Activated CD4-positive, alpha-beta memory T cell treated with anti-CD3 and anti-CD28 coated beads, Interleukin-2, amount 10 ng/mL, durations not matched to agents 7 days and 5 days (primary cell): ENCODE measurements around the gene ARRDC2. TPM values are rescaled to one million over a fixed set of nuclear protein-coding genes. Genes with fewer than 3 reads are reported as not detected.

Source experiments
- CTCF ChIA-PET: fragments of 350-600 bp; sonication (Branson Sonifier 250); formaldehyde crosslinking; loops from one replicate; lab custom pipeline; 2021; ENCODE audit warnings: antibody characterized with exemption, inconsistent platforms; lab: Charles Lee
- POLR2A ChIA-PET: fragments of 350-600 bp; sonication (Branson Sonifier 250); formaldehyde crosslinking; loops from one replicate; lab custom pipeline; 2021; ENCODE audit warnings: antibody characterized with exemption; lab: Charles Lee
- DNase-seq: peaks from one replicate; pipeline ENCODE4 v3.0.0-alpha.2; 2020
- H3K27ac Mint-ChIP-seq: one replicate; pipeline ENCODE4 v1.8.0; 2021; ENCODE audit warnings: mild to moderate bottlenecking, mixed read lengths
- H3K27me3 Mint-ChIP-seq: one replicate; pipeline ENCODE4 v1.8.0; 2021; ENCODE audit warnings: mixed read lengths
- H3K36me3 Mint-ChIP-seq: one replicate; pipeline ENCODE4 v1.8.0; 2021; ENCODE audit warnings: low read depth, mixed read lengths
- H3K4me1 Mint-ChIP-seq: one replicate; pipeline ENCODE4 v1.8.0; 2021; ENCODE audit warnings: mixed read lengths
- H3K4me3 Mint-ChIP-seq: one replicate; pipeline ENCODE4 v1.8.0; 2021; ENCODE audit warnings: mild to moderate bottlenecking, mixed read lengths
- H3K9me3 Mint-ChIP-seq: one replicate; pipeline ENCODE4 v1.8.0; 2021; ENCODE audit warnings: mixed read lengths
- total RNA-seq, 2 experiments: library from RNA; stranded (reverse); gene quantifications; one replicate each; pipeline ENCODE4 v1.2.3, GENCODE V29; 2021

Gene ARRDC2
- total RNA-seq, result 10 to 100 TPM; 60.7 to 62.0 TPM

DNA sequence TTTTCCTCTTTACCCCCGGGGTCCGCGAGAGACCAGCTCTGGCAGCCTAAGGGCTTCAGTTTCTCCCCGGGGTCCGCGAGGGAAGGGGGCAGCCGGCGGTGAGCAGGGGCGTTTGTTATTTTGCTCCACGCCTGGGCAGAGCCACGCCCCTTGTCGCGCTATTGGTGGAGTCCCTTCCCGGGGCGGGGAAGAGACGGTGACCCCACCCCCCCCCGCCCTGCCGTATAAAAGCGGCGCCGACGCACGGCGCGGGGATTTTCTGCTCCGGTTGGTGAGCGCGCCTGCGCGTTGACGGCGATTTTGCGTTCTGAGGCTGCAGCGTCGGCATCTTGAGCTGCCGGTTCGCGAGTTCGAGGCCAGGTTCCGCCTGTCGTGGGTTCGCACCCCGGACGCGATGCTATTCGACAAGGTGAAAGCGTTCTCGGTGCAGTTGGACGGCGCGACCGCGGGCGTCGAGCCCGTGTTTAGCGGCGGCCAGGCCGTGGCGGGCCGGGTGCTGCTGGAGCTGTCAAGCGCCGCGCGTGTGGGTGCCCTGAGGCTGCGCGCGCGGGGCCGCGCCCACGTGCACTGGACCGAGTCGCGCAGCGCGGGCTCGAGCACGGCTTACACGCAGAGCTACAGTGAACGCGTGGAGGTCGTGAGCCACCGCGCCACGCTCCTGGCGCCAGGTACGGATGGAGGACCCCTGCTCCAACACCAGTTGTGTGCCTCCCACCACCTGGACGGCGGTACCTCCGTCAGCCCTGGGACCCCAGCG is at the start of gene ARRDC2:
TSS of gene ARRDC2 (plus strand) at position 254 of the 757 bp plus-strand sequence. CDS start at position 395, 141 bp downstream.
- CTCF ChIA-PET, result interaction anchor here (0.6 to 4.2 kb wide), 9 partner anchors 10 to 172 kb away, joined by 3 to 51 read pairs (median 5); no protein-coding TSS in a partner anchor
- peaks cover 37% of the 10 kb centered on the region for H3K4me1 Mint-ChIP-seq
- peak within 1 kb of the TSS; percentile 67 for H3K4me3 Mint-ChIP-seq
- no peaks in the 10 kb centered on the region for H3K27me3 Mint-ChIP-seq
- H3K9me3 Mint-ChIP-seq, result no peaks in the 10 kb centered on the region
- peaks cover 31% of the 10 kb centered on the region for H3K36me3 Mint-ChIP-seq
- peak within 1 kb of the TSS; percentile 75 for H3K27ac Mint-ChIP-seq
- POLR2A ChIA-PET, result interaction anchor here (0.7 to 2.3 kb wide), 9 partner anchors 9 to 160 kb away, joined by 3 to 23 read pairs (median 4); partner anchors contain the start of genes CCDC124 and RPL18A
- peak; percentile 90 for DNase-seq

DNA sequence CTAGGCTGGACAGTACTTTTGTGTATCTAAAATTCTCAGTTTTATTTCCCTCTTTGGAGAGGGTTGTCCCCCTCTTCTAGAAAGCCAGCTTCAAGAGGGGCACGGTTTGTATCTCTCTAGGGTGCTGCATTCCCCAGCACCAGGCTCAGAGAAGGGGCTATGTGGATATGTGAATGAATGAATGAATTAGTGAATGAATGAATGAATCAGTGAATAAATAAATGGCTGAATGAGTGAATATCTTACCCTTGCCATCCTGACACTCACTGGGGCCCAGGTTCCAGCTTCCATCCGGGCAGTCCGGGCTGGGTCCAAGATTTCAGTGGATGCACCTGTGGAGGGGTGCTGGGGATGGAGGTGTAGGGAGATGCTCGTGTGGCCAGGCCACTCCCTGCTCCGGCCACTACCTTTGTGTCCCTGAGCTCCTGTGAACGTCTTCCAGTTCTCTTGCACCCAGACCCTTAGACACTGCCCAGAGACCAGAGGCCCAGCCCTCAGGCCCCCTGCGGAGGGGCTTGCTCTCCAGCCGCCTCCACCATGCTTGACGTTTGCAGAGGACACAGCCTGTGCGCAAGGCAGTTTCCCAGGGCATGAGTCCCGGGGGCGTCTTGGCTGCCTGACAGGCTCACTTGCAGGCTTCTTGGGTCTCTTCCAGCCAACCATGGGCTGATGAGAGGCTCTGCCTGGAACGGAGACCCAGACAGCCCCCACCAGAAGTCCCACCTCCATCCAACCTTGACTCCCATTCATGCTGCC is 43.9 kb upstream of the ARRDC2 start:
- no peak for DNase-seq
- peaks cover 37% of the 10 kb centered on the region for H3K27me3 Mint-ChIP-seq
- peaks cover 3% of the 10 kb centered on the region for H3K4me1 Mint-ChIP-seq
- no peaks in the 10 kb centered on the region for H3K9me3 Mint-ChIP-seq
- ChIA-PET CTCF (interaction anchor here (0.5 kb wide), 1 partner anchor 105 kb away, joined by 3 read pairs; no protein-coding TSS in a partner anchor), POLR2A (no interaction called here)
- H3K4me3 Mint-ChIP-seq, result no peak overlapping the region
- no peak overlapping the region for H3K27ac Mint-ChIP-seq
- H3K36me3 Mint-ChIP-seq, result no peaks in the 10 kb centered on the region

DNA sequence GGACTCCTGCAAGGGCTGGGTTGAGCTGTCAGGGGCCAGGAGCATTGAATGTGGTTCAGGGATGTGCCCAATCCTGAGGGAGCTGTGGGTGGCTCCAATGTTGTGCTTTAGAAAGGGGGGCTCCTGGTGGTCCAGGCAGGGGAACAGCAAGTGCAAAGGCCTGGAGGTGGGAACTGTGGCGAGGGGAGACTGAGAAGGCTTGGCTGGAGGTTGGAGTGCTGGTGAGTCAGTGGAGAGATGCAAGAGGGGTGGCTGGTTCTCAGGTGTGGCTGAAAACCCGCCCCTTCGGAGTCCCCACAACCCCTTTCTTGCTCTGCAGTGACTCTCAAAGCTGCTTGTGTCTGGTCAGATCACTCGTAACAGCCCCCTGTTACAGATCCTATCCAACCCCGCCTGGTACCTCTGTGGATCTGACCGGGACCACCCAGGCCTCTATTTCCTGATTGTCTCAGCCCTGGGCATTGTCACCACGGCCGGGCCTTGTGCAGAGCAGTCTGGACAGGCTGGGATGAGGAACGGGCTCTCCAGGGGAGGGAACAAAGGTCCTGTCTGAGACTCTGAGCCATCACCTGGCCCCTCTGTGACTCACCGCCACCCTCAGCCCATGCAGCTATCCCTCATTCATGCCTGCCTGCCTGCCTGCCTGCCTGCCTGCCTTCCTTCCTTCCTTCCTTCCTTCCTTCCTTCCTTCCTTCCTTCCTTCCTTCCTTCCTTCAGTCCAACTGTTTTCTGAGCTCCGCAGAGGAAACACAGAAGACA is 42.4 kb upstream of the ARRDC2 start:
- ChIA-PET POLR2A (interaction anchor here (1.3 kb wide), 1 partner anchor 8 kb away, joined by 3 read pairs; no protein-coding TSS in a partner anchor), CTCF (no interaction called here)
- H3K27me3 Mint-ChIP-seq, result peaks cover 37% of the 10 kb centered on the region
- DNase-seq, result no peak
- no peaks in the 10 kb centered on the region for H3K36me3 Mint-ChIP-seq
- H3K27ac Mint-ChIP-seq, result no peak overlapping the region
- peaks cover 3% of the 10 kb centered on the region for H3K4me1 Mint-ChIP-seq
- no peak overlapping the region for H3K4me3 Mint-ChIP-seq
- no peaks in the 10 kb centered on the region for H3K9me3 Mint-ChIP-seq

DNA sequence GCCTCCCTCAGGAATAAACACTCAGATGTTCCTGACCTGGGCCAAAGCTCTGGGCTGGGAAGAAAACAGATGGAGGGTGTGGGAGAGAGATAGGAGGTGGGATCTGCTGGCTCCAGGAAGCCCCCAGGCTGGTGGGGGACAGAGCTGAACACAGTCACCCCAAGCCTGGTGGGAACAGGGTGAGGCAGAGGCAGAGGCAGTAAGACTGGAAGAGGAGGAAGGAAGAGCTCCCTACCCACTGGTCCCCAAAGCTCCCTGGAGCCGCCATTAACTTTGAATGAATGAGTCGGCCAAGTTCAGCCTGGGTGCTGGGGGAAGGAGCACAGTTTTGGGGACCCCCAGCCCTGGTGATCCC is 41.9 kb upstream of the ARRDC2 start:
- Mint-ChIP-seq H3K27ac (no peak overlapping the region), H3K36me3 (no peaks in the 10 kb centered on the region), H3K9me3 (no peaks in the 10 kb centered on the region), H3K4me3 (no peak overlapping the region), H3K27me3 (peaks cover 37% of the 10 kb centered on the region), H3K4me1 (peaks cover 3% of the 10 kb centered on the region)
- DNase-seq, result no peak
- ChIA-PET CTCF (no interaction called here), POLR2A (interaction anchor here (1.3 kb wide), 1 partner anchor 8 kb away, joined by 3 read pairs; no protein-coding TSS in a partner anchor)

DNA sequence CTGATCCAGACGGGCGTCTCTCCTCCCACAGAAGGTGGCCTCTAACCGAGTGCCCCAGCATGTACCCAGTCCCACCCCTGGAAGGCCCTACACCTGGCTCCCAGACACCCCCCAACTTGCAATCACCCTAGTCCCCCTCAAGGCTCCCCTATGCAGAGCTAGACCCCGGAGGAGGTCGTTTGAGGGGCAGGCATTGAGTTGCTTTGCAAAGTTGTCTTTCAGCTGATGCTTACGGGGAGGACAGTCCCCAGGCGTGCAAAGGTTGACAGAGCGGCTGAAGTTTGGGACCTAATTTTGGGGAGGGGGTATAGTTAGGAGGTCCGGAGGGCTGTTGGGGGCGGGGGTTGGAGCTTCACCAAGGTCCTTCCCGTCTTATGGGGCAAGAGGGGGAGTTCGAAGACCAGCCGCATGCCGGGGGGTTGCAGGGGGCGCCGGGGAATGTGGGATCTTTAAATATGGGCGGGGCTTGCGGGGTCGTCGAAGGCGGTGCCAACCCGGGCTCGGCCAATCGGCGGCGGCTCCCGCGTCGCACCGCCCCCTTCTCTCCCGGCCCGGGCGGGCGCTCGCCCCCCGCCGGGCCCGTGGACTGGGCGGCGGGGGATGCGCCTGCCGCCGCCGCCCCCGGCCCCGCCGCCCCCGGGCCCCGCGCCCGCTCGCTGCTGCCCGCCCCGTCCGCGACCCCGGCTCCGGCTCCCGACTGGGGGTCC is 41.3 kb upstream of the ARRDC2 start, which contains the start of gene KCNN1:
TSS of gene KCNN1 (plus strand) at position 558 of the 707 bp plus-strand sequence. CDS start 6,782 bp downstream, outside the sequence.
- Mint-ChIP-seq H3K27ac (no peak within 1 kb of the TSS), H3K36me3 (no peaks in the 10 kb centered on the region), H3K9me3 (no peaks in the 10 kb centered on the region), H3K4me1 (peaks cover 3% of the 10 kb centered on the region), H3K4me3 (no peak within 1 kb of the TSS), H3K27me3 (peaks cover 37% of the 10 kb centered on the region)
- ChIA-PET POLR2A (interaction anchor here (1.3 kb wide), 1 partner anchor 9 kb away, joined by 3 read pairs; no protein-coding TSS in a partner anchor), CTCF (no interaction called here)
- DNase-seq, result no peak

DNA sequence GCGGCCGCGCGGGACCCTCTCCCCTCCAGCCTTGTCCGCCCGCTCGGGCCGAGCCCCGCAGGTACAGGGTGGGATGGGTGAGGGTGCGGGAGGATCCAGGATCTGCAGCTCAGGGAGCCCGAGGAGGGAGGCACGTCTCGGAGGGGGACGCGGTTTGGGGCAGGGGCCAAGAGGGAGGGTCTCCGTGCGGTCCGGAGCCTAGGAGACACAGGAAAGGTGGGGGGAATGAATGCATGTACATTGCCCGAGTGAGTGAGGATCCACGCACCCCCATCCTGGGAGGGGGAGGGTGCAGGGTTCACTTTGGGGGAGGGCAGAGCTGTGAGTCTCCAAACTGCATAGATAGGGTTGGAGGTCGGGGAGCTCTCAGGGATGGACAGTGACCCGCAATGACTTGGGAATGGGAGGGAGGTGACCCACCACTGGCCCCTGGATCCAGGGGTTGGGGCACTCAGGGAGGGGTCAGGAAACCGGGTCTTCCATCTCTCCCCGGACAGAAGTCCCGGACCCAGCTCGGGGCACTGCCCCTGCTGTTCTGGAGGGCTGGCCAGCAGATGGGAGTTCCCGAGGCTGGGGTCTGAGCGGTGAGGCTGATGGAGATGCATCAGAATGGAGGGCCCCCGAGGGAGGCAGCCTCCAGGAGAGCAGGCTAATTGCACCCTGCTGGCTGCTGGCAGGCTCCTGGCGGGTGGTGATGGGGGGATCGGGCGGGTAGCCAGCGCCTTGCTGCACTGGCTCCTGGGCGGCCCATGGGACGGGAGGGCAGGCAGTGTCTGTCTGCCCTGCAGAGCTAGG is 40.5 kb upstream of the ARRDC2 start:
- ChIA-PET CTCF (interaction anchor here (2.0 kb wide), 1 partner anchor 35 kb away, joined by 5 read pairs; the partner anchor contains the start of gene CCDC124), POLR2A (no interaction called here)
- Mint-ChIP-seq H3K4me1 (peaks cover 3% of the 10 kb centered on the region), H3K27me3 (peaks cover 37% of the 10 kb centered on the region), H3K9me3 (no peaks in the 10 kb centered on the region), H3K4me3 (no peak overlapping the region), H3K27ac (no peak overlapping the region), H3K36me3 (no peaks in the 10 kb centered on the region)
- no peak for DNase-seq

DNA sequence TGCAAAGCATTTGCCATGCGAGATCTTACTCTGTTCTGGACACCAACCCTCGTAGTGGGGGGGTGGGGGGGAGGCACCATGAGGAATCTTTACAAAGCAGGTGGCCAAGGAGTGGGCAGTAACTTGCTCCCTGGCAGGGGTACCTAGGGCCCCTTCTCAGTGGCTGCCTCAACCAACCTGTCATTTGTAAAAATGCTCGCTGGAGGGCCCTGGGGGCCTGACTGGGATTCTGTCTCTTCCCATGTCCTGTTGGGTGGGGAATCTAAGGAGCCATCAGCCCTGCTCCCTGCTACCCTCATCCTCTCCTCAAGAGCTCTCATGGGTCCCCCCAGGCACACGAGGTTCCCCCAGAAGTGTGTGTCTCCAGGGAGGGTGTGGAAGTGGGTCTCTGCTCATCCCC is 39.6 kb upstream of the ARRDC2 start:
- no peaks in the 10 kb centered on the region for H3K36me3 Mint-ChIP-seq
- ChIA-PET CTCF (interaction anchor here (0.8 to 2.0 kb wide), 2 partner anchors 28 to 36 kb away, joined by 3 to 5 read pairs; partner anchors contain the start of gene CCDC124), POLR2A (no interaction called here)
- no peak for DNase-seq
- H3K27me3 Mint-ChIP-seq, result peaks cover 37% of the 10 kb centered on the region
- no peaks in the 10 kb centered on the region for H3K9me3 Mint-ChIP-seq
- no peak overlapping the region for H3K4me3 Mint-ChIP-seq
- no peak overlapping the region for H3K27ac Mint-ChIP-seq
- peaks cover 3% of the 10 kb centered on the region for H3K4me1 Mint-ChIP-seq

DNA sequence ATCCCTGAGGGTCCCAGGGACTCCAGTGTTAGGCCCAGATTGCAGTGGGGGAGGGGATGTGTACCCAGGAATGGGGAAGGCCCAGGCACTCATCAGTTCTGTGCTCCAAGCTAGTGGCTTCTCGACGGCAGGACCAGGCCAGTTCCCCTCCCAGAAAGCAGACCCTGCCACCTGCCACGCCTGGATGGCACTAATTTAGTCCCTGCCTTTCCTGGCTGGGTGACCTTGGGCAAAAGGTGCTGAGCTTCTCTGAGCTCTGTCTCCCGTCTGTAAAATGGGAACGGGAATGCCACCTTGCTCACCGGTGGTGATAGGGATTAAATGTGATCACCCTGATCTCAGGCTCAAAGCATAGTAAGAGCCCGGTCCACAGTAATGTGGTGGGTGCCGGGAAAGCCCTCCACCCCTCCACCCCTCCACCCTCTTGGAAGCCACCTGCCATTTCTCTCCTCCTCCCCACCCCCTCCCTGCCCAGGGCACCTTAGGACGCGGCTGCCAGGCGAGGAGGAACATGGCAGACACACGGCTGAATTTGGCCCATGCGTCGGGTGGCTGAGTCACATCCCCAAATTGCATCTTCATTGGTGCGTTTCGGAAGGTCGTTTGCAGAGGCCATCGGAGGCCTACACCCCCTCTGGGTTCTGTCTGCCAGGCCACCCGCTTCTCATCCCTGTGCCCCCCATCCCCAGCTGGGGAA is 38.7 kb upstream of the ARRDC2 start:
- DNase-seq, result no peak
- Mint-ChIP-seq H3K9me3 (no peaks in the 10 kb centered on the region), H3K27ac (no peak overlapping the region), H3K36me3 (no peaks in the 10 kb centered on the region), H3K4me3 (no peak overlapping the region), H3K4me1 (peaks cover 3% of the 10 kb centered on the region), H3K27me3 (peaks cover 30% of the 10 kb centered on the region)
- POLR2A ChIA-PET, result interaction anchor here (0.6 kb wide), 1 partner anchor 17 kb away, joined by 3 read pairs; no protein-coding TSS in a partner anchor
- CTCF ChIA-PET, result interaction anchor here (0.7 to 2.0 kb wide), 3 partner anchors 27 to 37 kb away, joined by 3 to 5 read pairs (median 3); partner anchors contain the start of gene CCDC124

DNA sequence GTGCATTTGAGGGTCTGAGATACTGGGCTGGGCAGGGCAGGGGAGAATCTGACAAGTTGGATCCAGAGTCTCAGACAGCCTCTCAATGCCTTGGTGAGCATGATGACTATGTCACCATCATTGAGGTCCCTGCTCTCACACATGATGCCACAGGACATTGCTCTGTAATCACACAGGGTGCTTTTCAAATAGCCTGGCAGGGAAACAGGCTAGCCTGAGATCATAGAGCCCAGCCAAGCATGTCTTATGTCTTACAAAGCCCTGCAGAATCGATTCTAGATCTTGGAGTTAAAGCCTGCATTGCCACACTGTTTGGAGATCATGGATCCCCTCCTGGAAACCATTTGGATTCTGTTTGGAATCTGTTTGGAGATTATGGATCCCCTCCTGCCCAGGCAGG is 35.7 kb upstream of the ARRDC2 start:
- H3K27ac Mint-ChIP-seq, result no peak overlapping the region
- peaks cover 2% of the 10 kb centered on the region for H3K4me1 Mint-ChIP-seq
- CTCF ChIA-PET, result interaction anchor here (0.5 kb wide), 1 partner anchor 67 kb away, joined by 4 read pairs; no protein-coding TSS in a partner anchor
- H3K9me3 Mint-ChIP-seq, result no peaks in the 10 kb centered on the region
- peaks cover 5% of the 10 kb centered on the region for H3K27me3 Mint-ChIP-seq
- no peak for DNase-seq
- H3K36me3 Mint-ChIP-seq, result no peaks in the 10 kb centered on the region
- POLR2A ChIA-PET, result interaction anchor here (0.9 kb wide), 1 partner anchor 113 kb away, joined by 3 read pairs; the partner anchor contains the start of gene RPL18A
- no peak overlapping the region for H3K4me3 Mint-ChIP-seq

DNA sequence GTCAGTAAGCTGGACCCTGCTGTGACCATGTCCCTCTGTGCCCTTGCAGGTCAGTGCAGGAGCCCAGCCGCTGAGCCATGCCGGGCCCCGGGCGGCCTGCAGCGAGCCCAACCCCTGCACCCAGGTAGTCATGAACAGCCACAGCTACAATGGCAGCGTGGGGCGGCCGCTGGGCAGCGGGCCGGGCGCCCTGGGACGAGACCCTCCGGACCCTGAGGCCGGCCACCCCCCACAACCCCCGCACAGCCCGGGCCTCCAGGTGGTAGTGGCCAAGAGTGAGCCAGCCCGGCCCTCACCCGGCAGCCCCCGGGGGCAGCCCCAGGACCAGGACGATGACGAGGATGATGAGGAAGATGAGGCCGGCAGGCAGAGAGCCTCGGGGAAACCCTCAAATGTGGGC is 34.2 kb upstream of the ARRDC2 start:
- no peak for DNase-seq
- CTCF ChIA-PET, result no interaction called here
- POLR2A ChIA-PET, result no interaction called here
- H3K9me3 Mint-ChIP-seq, result no peaks in the 10 kb centered on the region
- H3K4me3 Mint-ChIP-seq, result no peak overlapping the region
- H3K27ac Mint-ChIP-seq, result no peak overlapping the region
- H3K4me1 Mint-ChIP-seq, result no peaks in the 10 kb centered on the region
- H3K36me3 Mint-ChIP-seq, result no peaks in the 10 kb centered on the region
- peaks cover 3% of the 10 kb centered on the region for H3K27me3 Mint-ChIP-seq

DNA sequence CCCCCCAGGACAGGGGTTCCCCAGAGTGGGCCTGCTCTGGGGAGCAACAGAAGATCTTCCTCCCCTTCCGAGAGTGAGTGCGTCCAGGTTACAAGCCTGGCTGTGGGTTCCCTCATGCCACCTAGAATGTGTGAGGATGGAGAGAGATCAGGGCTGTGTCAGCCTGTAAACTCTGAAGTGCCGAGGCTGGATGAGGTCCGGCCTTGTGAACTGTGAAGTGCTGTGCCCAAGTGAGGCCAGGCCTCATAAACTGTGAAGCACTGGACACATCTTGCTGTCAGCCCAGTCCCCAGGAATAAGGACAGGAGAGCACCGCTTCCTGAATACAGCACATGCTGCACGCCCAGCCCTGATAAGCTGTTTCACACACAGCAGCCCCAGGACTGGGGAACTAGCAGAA is 33.4 kb upstream of the ARRDC2 start:
- H3K27ac Mint-ChIP-seq, result no peak overlapping the region

More for the DNA sequence above, 33.4 kb upstream of the ARRDC2 start:
- CTCF ChIA-PET, result no interaction called here
- POLR2A ChIA-PET, result no interaction called here
- no peaks in the 10 kb centered on the region for H3K36me3 Mint-ChIP-seq
- no peaks in the 10 kb centered on the region for H3K4me1 Mint-ChIP-seq
- no peak overlapping the region for H3K4me3 Mint-ChIP-seq
- no peaks in the 10 kb centered on the region for H3K9me3 Mint-ChIP-seq
- DNase-seq, result no peak
- H3K27me3 Mint-ChIP-seq, result peaks cover 5% of the 10 kb centered on the region
